Activated B cell treated with CpG ODN at 0.5 μM for 24 hours (primary cell): Measurements from ENCODE around the gene PKD1. TPM values are rescaled to one million over a fixed set of nuclear protein-coding genes. Genes with fewer than 3 reads are reported as not detected.

Experiments
- ATAC-seq: fragments of 200-7000 bp; cut with Tn5 transposase; one replicate; pipeline ENCODE4 v1.10.0; 2021; ENCODE audit warnings: low read depth, mild to moderate bottlenecking, moderate library complexity
- CTCF ChIA-PET: fragments of 350-600 bp; sonication (Branson Sonifier 250); formaldehyde crosslinking; loops from one replicate; lab custom pipeline; 2021; ENCODE audit warnings: antibody characterized with exemption; lab: Charles Lee
- POLR2A ChIA-PET: fragments of 350-600 bp; sonication (Branson Sonifier 250); formaldehyde crosslinking; loops from one replicate; lab custom pipeline; 2021; ENCODE audit warnings: antibody characterized with exemption; lab: Charles Lee
- DNase-seq: peaks from one replicate; pipeline ENCODE4 v3.0.0; 2022
- H3K27ac Mint-ChIP-seq: one replicate; pipeline ENCODE4 v1.8.0; 2020; ENCODE audit warnings: mixed read lengths
- H3K27me3 Mint-ChIP-seq: one replicate; pipeline ENCODE4 v1.8.0; 2021; ENCODE audit warnings: mixed read lengths
- H3K36me3 Mint-ChIP-seq: one replicate; pipeline ENCODE4 v1.8.0; 2021; ENCODE audit warnings: low read depth, mixed read lengths
- H3K4me1 Mint-ChIP-seq: one replicate; pipeline ENCODE4 v1.8.0; 2021; ENCODE audit warnings: mixed read lengths
- H3K4me3 Mint-ChIP-seq: one replicate; pipeline ENCODE4 v1.8.0; 2020; ENCODE audit warnings: mild to moderate bottlenecking, mixed read lengths
- H3K9me3 Mint-ChIP-seq: one replicate; pipeline ENCODE4 v1.8.0; 2020; ENCODE audit warnings: mixed read lengths
- intact Hi-C: fragments of 100-400 bp; cut with micrococcal nuclease; formaldehyde crosslinking; loops from one replicate; pipeline ENCODE4 v1.15.1; 2024
- total RNA-seq: library from RNA; stranded (reverse); gene quantifications from 2 replicates; pipeline ENCODE4 v1.2.3, GENCODE V29; 2022
- TF ChIP-seq, protein P1 (sequence below): fragments of 200-600 bp; IDR thresholded peaks from one replicate; pipeline ENCODE4 v1.8.0; 2022; ENCODE audit warnings: antibody characterized with exemption, mild to moderate bottlenecking

PKD1 gene
- total RNA-seq, 1 donor from 2014 or later: 84.2 TPM

- Mint-ChIP-seq H3K27me3 (no peaks in the 10 kb centered on the region), H3K4me1 (peaks cover 6% of the 10 kb centered on the region), H3K4me3 (no peak overlapping the region), H3K27ac (peak overlapping the region; percentile 53), H3K36me3 (peaks cover 49% of the 10 kb centered on the region), H3K9me3 (no peaks in the 10 kb centered on the region)
- ChIA-PET CTCF (no interaction called here), POLR2A (interaction anchor here (0.6 kb wide), 1 partner anchor 127 kb away, joined by 5 read pairs; no protein-coding TSS in a partner anchor)
- ATAC-seq (peak; percentile 76), DNase-seq (no peak)
- TF ChIP-seq, protein P1, sequence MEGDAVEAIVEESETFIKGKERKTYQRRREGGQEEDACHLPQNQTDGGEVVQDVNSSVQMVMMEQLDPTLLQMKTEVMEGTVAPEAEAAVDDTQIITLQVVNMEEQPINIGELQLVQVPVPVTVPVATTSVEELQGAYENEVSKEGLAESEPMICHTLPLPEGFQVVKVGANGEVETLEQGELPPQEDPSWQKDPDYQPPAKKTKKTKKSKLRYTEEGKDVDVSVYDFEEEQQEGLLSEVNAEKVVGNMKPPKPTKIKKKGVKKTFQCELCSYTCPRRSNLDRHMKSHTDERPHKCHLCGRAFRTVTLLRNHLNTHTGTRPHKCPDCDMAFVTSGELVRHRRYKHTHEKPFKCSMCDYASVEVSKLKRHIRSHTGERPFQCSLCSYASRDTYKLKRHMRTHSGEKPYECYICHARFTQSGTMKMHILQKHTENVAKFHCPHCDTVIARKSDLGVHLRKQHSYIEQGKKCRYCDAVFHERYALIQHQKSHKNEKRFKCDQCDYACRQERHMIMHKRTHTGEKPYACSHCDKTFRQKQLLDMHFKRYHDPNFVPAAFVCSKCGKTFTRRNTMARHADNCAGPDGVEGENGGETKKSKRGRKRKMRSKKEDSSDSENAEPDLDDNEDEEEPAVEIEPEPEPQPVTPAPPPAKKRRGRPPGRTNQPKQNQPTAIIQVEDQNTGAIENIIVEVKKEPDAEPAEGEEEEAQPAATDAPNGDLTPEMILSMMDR: no peak
- intact Hi-C loops: no loop called here
These were observed 48.6 kb downstream of the PKD1 start for GRCh38 chr16:2086812-2087747.

DNA sequence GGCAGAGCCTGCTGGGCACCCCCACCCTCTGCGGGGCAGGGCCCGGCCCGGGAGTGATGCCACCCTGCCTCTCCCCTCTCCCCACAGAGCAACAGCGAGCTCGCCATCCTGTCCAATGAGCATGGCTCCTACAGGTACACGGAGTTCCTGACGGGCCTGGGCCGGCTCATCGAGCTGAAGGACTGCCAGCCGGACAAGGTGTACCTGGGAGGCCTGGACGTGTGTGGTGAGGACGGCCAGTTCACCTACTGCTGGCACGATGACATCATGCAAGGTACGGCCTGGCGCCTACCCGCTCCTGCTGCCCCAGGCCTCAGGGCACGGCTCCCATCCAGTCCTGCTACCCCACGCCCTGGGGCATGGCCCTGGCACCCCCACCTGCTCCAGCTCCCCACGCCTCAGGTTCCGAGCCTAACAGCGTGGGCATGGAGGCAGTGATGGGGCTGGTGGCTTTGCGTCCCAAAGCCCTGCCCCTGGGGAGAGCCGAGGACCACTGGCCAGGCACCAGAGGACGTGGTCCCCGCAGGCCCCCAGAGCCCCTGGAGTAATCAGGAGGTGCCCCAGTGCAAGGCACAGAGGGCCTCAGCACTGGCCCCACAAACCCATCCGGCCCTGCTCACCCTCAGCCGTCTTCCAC is 49.5 kb downstream of the PKD1 start:
- Mint-ChIP-seq H3K27me3 (no peaks in the 10 kb centered on the region), H3K4me1 (peaks cover 6% of the 10 kb centered on the region), H3K27ac (no peak overlapping the region), H3K4me3 (no peak overlapping the region), H3K9me3 (no peaks in the 10 kb centered on the region), H3K36me3 (peaks cover 49% of the 10 kb centered on the region)
- intact Hi-C loops: no loop called here
- DNase-seq: no peak
- ChIA-PET CTCF (interaction anchor here (1.1 kb wide), 1 partner anchor 54 kb away, joined by 3 read pairs; no protein-coding TSS in a partner anchor), POLR2A (no interaction called here)
- TF ChIP-seq, protein P1: no peak
- no peak for ATAC-seq

GRCh38 chr16:2085669-2086068 is 50.0 kb downstream of the PKD1 start:
- POLR2A ChIA-PET: interaction anchor here (0.9 kb wide), 1 partner anchor 70 kb away, joined by 3 read pairs; the partner anchor contains the start of gene TRAF7
- Mint-ChIP-seq H3K4me3 (no peak overlapping the region), H3K27ac (no peak overlapping the region), H3K36me3 (peaks cover 52% of the 10 kb centered on the region), H3K4me1 (peaks cover 6% of the 10 kb centered on the region), H3K27me3 (no peaks in the 10 kb centered on the region), H3K9me3 (no peaks in the 10 kb centered on the region)
- no peak for DNase-seq
- TF ChIP-seq, protein P1: no peak
- no peak for ATAC-seq
- intact Hi-C loops: no loop called here
- CTCF ChIA-PET: interaction anchor here (1.1 kb wide), 1 partner anchor 55 kb away, joined by 3 read pairs; no protein-coding TSS in a partner anchor

- Mint-ChIP-seq H3K36me3 (peaks cover 51% of the 10 kb centered on the region), H3K27ac (no peak overlapping the region), H3K9me3 (no peaks in the 10 kb centered on the region), H3K4me3 (no peak overlapping the region), H3K4me1 (peaks cover 6% of the 10 kb centered on the region), H3K27me3 (no peaks in the 10 kb centered on the region)
- TF ChIP-seq, protein P1: no peak
- DNase-seq: no peak
- CTCF ChIA-PET: interaction anchor here (1.1 kb wide), 1 partner anchor 55 kb away, joined by 3 read pairs; no protein-coding TSS in a partner anchor
- no peak for ATAC-seq
- intact Hi-C loops: no loop called here
- POLR2A ChIA-PET: interaction anchor here (0.9 kb wide), 1 partner anchor 70 kb away, joined by 3 read pairs; the partner anchor contains the start of gene TRAF7
These were observed 50.6 kb downstream of the PKD1 start for GRCh38 chr16:2084895-2085625.
